HepG2 (cell line): ENCODE measurements around the gene B3GALNT2. TPM values are rescaled to one million over a fixed set of nuclear protein-coding genes. Genes with fewer than 3 reads are reported as not detected.
A peak's percentile ranks its signal among the peaks of the same experiment; 100 is the strongest.

ENCODE experiments used
- ATAC-seq: fragments of 200-7000 bp; cut with Tn5 transposase; 3 replicates; pipeline ENCODE4 v1.9.1; 2020; ENCODE audit warnings: mild to moderate bottlenecking, moderate library complexity
- BruUV-seq: library from RNA; stranded (reverse); fragments of 400-500 nt; replicated peaks from 2 replicates; lab custom pipeline; 2021; lab: Mats Ljungman, UMichigan
- CTCF ChIA-PET: fragments of 300-600 bp; formaldehyde crosslinking; extraction: SDS; loops from one replicate; lab custom pipeline; 2021; ENCODE audit warnings: low total read pairs, inconsistent platforms, low intra/inter-chr PET ratio; lab: Yijun Ruan, JAX
- POLR2A ChIA-PET: fragments of 350-600 bp; sonication (Branson Sonifier 250); formaldehyde crosslinking; loops from one replicate; lab custom pipeline; 2020; ENCODE audit warnings: antibody characterized with exemption, inconsistent platforms; lab: Yijun Ruan, JAX
- DNase-seq: peaks from one replicate; pipeline ENCODE4 v3.0.0-alpha.2; 2015; ENCODE audit warnings: low spot score
- FAIRE-seq: peaks from 3 replicates; lab custom pipeline; 2011; peaks lifted over from hg19 to GRCh38; lab: Jason Lieb, UNC
- H2AFZ ChIP-seq: one replicate; pipeline ENCODE4 v1.6.1; 2011; ENCODE audit warnings: low read length, inconsistent platforms
- H3K27ac ChIP-seq: fragments of 300-600 bp; 3 replicates; pipeline ENCODE4 v1.8.0; 2011; ENCODE audit warnings: mixed run types, mild to moderate bottlenecking, mixed read lengths, low read length, inconsistent platforms; ENCODE audit not compliant: insufficient read depth; ENCODE audit errors: extremely low read length
- H3K27me3 ChIP-seq, 2 experiments: fragments of 200-600 bp in 1 of 2; 2 replicates in 1 of 2; 3 replicates in 1 of 2; pipeline versions ENCODE4 v1.6.0 to v1.8.0; 2011; ENCODE audit warnings: low read length in 2 of 2, mild to moderate bottlenecking in 2 of 2, moderate library complexity in 2 of 2, inconsistent platforms in 1 of 2; ENCODE audit not compliant: insufficient read depth in 2 of 2, control insufficient read depth in 1 of 2
- H3K36me3 ChIP-seq, 2 experiments: fragments of 200-600 bp in 1 of 2; replicated peaks in 1 of 2; 2 replicates in 1 of 2; 3 replicates in 1 of 2; pipeline versions ENCODE4 v1.5.1 to v1.8.0; 2011; ENCODE audit warnings: low read length in 2 of 2, inconsistent platforms in 1 of 2; ENCODE audit not compliant: insufficient read depth in 2 of 2, control insufficient read depth in 1 of 2
- H3K4me1 ChIP-seq: 2 replicates; pipeline ENCODE4 v1.5.1; 2012; ENCODE audit warnings: low read length, inconsistent platforms; ENCODE audit not compliant: insufficient read depth
- H3K4me2 ChIP-seq: 2 replicates; pipeline ENCODE4 v1.6.0; 2011; ENCODE audit warnings: low read depth, low read length, inconsistent platforms
- H3K4me3 ChIP-seq, 3 experiments: fragments of 200-600 bp in 1 of 3; sonication (generic), shearing (Covaris generic) in 1 of 3; replicated peaks in 1 of 3; 2 replicates each; pipeline ENCODE4 v1.5.1; 2011 to 2016; ENCODE audit warnings: low read length in 3 of 3, inconsistent platforms in 2 of 3, low read depth in 2 of 3, mild to moderate bottlenecking in 2 of 3, control low read depth in 1 of 3, mixed read lengths in 1 of 3; ENCODE audit not compliant: insufficient read depth in 1 of 3
- H3K79me2 ChIP-seq: one replicate; pipeline ENCODE4 v1.6.1; 2011; ENCODE audit warnings: low read length, inconsistent platforms; ENCODE audit not compliant: insufficient read depth
- H3K9ac ChIP-seq: 2 replicates; pipeline ENCODE4 v1.6.0; 2011; ENCODE audit warnings: mild to moderate bottlenecking, low read depth, low read length, inconsistent platforms; ENCODE audit not compliant: insufficient read depth
- H3K9me3 ChIP-seq: 2 replicates; pipeline ENCODE4 v1.5.1; 2012; ENCODE audit warnings: mild to moderate bottlenecking, low read length
- H4K20me1 ChIP-seq: 2 replicates; pipeline ENCODE4 v1.6.0; 2011; ENCODE audit warnings: inconsistent platforms, mild to moderate bottlenecking, low read length, moderate library complexity; ENCODE audit not compliant: insufficient read depth
- BRCA1 ChIP-seq: sonication (generic); formaldehyde crosslinking; IDR thresholded peaks from 2 replicates; pipeline ENCODE4 v1.4.0; 2020; ENCODE audit warnings: missing genetic modification reagents
- CENPX ChIP-seq: sonication (generic); formaldehyde crosslinking; IDR thresholded peaks from 2 replicates; pipeline ENCODE4 v1.9.0; 2021; ENCODE audit warnings: mild to moderate bottlenecking, missing genetic modification reagents, moderate library complexity
- CREB1 ChIP-seq, 2 experiments: fragments of 450-650 bp in 1 of 2; IDR thresholded peaks; 2 replicates each; pipeline ENCODE4 v1.6.1; 2016 to 2017; ENCODE audit warnings: control low read depth in 1 of 2, mild to moderate bottlenecking in 1 of 2, missing compliant biosample characterization in 1 of 2, missing genetic modification characterization in 1 of 2
- GATA4 ChIP-seq: sonication (generic); IDR thresholded peaks from 2 replicates; pipeline ENCODE4 v1.6.1; 2016; ENCODE audit warnings: antibody characterized with exemption, low read depth, borderline replicate concordance
- GLI4 ChIP-seq: sonication (generic); formaldehyde crosslinking; IDR thresholded peaks from 2 replicates; pipeline ENCODE4 v1.5.1; 2020; ENCODE audit warnings: missing genetic modification reagents, mild to moderate bottlenecking, moderate library complexity, borderline replicate concordance
- KDM5A ChIP-seq: fragments of 200-600 bp; sonication (generic); IDR thresholded peaks from 2 replicates; pipeline ENCODE4 v1.7.0; 2018; ENCODE audit warnings: antibody characterized with exemption, mild to moderate bottlenecking, low read length, borderline replicate concordance
- NCOA5 ChIP-seq: sonication (generic); formaldehyde crosslinking; IDR thresholded peaks from 2 replicates; pipeline ENCODE4 v1.4.0; 2020; ENCODE audit warnings: missing genetic modification reagents
- ZFAT ChIP-seq: sonication (generic); formaldehyde crosslinking; conservative IDR thresholded peaks from 2 replicates; pipeline ENCODE4 v1.8.1; 2023; ENCODE audit warnings: missing genetic modification reagents, inconsistent platforms
- ZIK1 ChIP-seq: sonication (generic); formaldehyde crosslinking; IDR thresholded peaks from 2 replicates; pipeline ENCODE4 v1.5.0; 2020; ENCODE audit warnings: mild to moderate bottlenecking, low read depth, missing genetic modification reagents, borderline replicate concordance
- ZNF704 ChIP-seq: sonication (generic); formaldehyde crosslinking; IDR thresholded peaks from 2 replicates; pipeline ENCODE4 v1.8.1; 2023; ENCODE audit warnings: mild to moderate bottlenecking, inconsistent platforms, moderate library complexity, missing genetic modification reagents, borderline replicate concordance
- ZNF780A ChIP-seq: sonication (generic); formaldehyde crosslinking; IDR thresholded peaks from 2 replicates; pipeline ENCODE4 v1.8.0; 2022; ENCODE audit warnings: mild to moderate bottlenecking, missing genetic modification reagents, moderate library complexity
- WGBS: methylation state at CpG from one replicate; pipeline ENCODE4 v1.1.6; 2017; ENCODE audit warnings: low lambda C conversion rate; 5-methylcytosine and 5-hydroxymethylcytosine counted together
- in situ Hi-C: cut with HindIII; loops from 2 replicates; pipeline ENCODE4 v1.10.0; 2017; ENCODE audit warnings: low pct_unique_long_range_greater_than_20kb; ENCODE audit not compliant: extremely low pct_ligation_motif_present
- intact Hi-C: fragments of 100-400 bp; cut with micrococcal nuclease; formaldehyde crosslinking; loops from one replicate; pipeline ENCODE4 v1.10.0; 2022; ENCODE audit not compliant: unreplicated experiment
- polyA plus RNA-seq, 8 experiments: library from polyadenylated mRNA; depleted of rRNA in 3 of 8; stranded (reverse) in 7 of 8; unstranded in 1 of 8; fragments of >200 nt; fragmentation: Illumina TruSeq in 4 of 8; extraction: Trizol in 4 of 8; gene quantifications; 2 replicates each; pipeline versions ENCODE4 v1.2.1 to v1.2.3, GENCODE V29; 2011 to 2016; ENCODE audit warnings: low read depth in 4 of 8, missing spikeins in 1 of 8, mixed read lengths in 1 of 8; ENCODE audit not compliant: insufficient read depth in 1 of 8
- total RNA-seq, 5 experiments: library from RNA; depleted of rRNA; stranded (reverse); fragments of >200 nt; fragmentation: Illumina TruSeq; extraction: Trizol; gene quantifications; 2 replicates each; pipeline ENCODE4 v1.2.3, GENCODE V29; 2016; ENCODE audit warnings: low read depth in 1 of 5

The B3GALNT2 gene
- total and polyA plus RNA-seq, 2 of the 13 experiments (the other 11 are each of a cell fraction or from before 2014, with no cell fraction given): 16.5 to 28.9 TPM

GRCh38 chr1:235511470-235512240 is 7.4 kb upstream of the B3GALNT2 start (continued):
- TF ChIP-seq CREB1 (IDR thresholded peaks at IDR 0.05) (peak; percentile 26; the same call in 1 of the 2 replicates), CREB1 (CRISPR knock-in tag; IDR thresholded peaks at IDR 0.05) (no peak), CENPX (CRISPR knock-in tag) (no peak), ZFAT (no peak), BRCA1 (CRISPR knock-in tag) (no peak)

GRCh38 chr1:235510823-235511222 is 6.6 kb upstream of the B3GALNT2 start:
- in situ Hi-C loops (loop anchor here (10.0 kb wide), 2 partner anchors 224 to 274 kb away; no protein-coding TSS in a partner anchor), intact Hi-C loops (loop anchor here (5.0 kb wide), 1 partner anchor 331 kb away; no protein-coding TSS in a partner anchor)
- H4K20me1 ChIP-seq: no peaks in the 10 kb centered on the region
- POLR2A ChIA-PET: no interaction called here
- H3K4me2 ChIP-seq: no peak overlapping the region
- ATAC-seq (no peak), DNase-seq (no peak), FAIRE-seq (no peak)
- H3K4me1 ChIP-seq: peaks cover 19% of the 10 kb centered on the region
- no peak overlapping the region for H3K27ac ChIP-seq
- H2AFZ ChIP-seq: no peak overlapping the region
- H3K36me3 ChIP-seq: no peaks in the 10 kb centered on the region
- H3K79me2 ChIP-seq: peaks cover 2% of the 10 kb centered on the region
- H3K9me3 ChIP-seq: no peaks in the 10 kb centered on the region
- 53% methylated on average over 6 of the region's 6 CpGs for WGBS
- BruUV-seq: no TSS peak
- H3K9ac ChIP-seq: no peak overlapping the region
- TF ChIP-seq ZFAT (no peak), ZNF780A (CRISPR knock-in tag) (no peak), GATA4 (no peak), GLI4 (CRISPR knock-in tag) (no peak), ZNF704 (CRISPR knock-in tag) (no peak), ZIK1 (CRISPR knock-in tag) (no peak), NCOA5 (CRISPR knock-in tag) (no peak), KDM5A (no peak)
- CTCF ChIA-PET: no interaction called here
- no peak overlapping the region for H3K4me3 ChIP-seq
- H3K27me3 ChIP-seq: no peaks in the 10 kb centered on the region
